Esophagus (tissue), 2 donors: ENCODE results near the gene PRR33. TPM values are rescaled to one million over a fixed set of nuclear protein-coding genes. Genes with fewer than 3 reads are reported as not detected.

Experiments
- H3K27ac ChIP-seq, 2 donors: one replicate each; pipeline ENCODE4 v1.5.1; 2013; ENCODE audit warnings: low read depth in 2 of 2, mild to moderate bottlenecking in 2 of 2, inconsistent platforms in 1 of 2, low read length in 1 of 2, moderate library complexity in 1 of 2
- H3K27me3 ChIP-seq, 2 donors: one replicate each; pipeline ENCODE4 v1.6.1; 2013; ENCODE audit warnings: low read length in 2 of 2, control low read depth in 1 of 2, mild to moderate bottlenecking in 1 of 2; ENCODE audit not compliant: insufficient read depth in 2 of 2, control insufficient read depth in 1 of 2
- H3K36me3 ChIP-seq, 2 donors: one replicate each; pipeline ENCODE4 v1.6.1; 2013; ENCODE audit warnings: low read length in 1 of 2; ENCODE audit not compliant: control insufficient read depth in 2 of 2, insufficient read depth in 2 of 2
- H3K4me1 ChIP-seq, 2 donors: one replicate each; pipeline ENCODE4 v1.6.1; 2013; ENCODE audit warnings: low read length in 1 of 2; ENCODE audit not compliant: control insufficient read depth in 2 of 2, insufficient read depth in 2 of 2
- H3K4me3 ChIP-seq, 2 donors: one replicate each; pipeline ENCODE4 v1.5.1; 2013; ENCODE audit warnings: low read length in 2 of 2, mild to moderate bottlenecking in 2 of 2, low read depth in 1 of 2, moderate library complexity in 1 of 2
- H3K9me3 ChIP-seq, 2 donors: one replicate each; pipeline ENCODE4 v1.6.1; 2013; ENCODE audit warnings: mild to moderate bottlenecking in 2 of 2, low read depth in 1 of 2, low read length in 1 of 2, moderate library complexity in 1 of 2; ENCODE audit not compliant: control insufficient read depth in 2 of 2, insufficient read depth in 1 of 2
- WGBS, 2 donors: extraction: QIAGEN DNeasy Blood & Tissue Kit; methylation state at CpG; one replicate each; pipeline ENCODE4 v1.1.7; 2013; 5-methylcytosine and 5-hydroxymethylcytosine counted together
- polyA plus RNA-seq, 2 donors: library from polyadenylated mRNA; stranded (reverse); fragments of 200-250 nt; gene quantifications; one replicate each; pipeline ENCODE4 v1.2.3, GENCODE V29; 2013
- donor health status: healthy with polysubstance abuse.
- donor health status: Bipolar disorder and iron deficiency.

The PRR33 gene
- polyA plus RNA-seq, 2 donors, result 0.02 to 0.43 TPM

DNA sequence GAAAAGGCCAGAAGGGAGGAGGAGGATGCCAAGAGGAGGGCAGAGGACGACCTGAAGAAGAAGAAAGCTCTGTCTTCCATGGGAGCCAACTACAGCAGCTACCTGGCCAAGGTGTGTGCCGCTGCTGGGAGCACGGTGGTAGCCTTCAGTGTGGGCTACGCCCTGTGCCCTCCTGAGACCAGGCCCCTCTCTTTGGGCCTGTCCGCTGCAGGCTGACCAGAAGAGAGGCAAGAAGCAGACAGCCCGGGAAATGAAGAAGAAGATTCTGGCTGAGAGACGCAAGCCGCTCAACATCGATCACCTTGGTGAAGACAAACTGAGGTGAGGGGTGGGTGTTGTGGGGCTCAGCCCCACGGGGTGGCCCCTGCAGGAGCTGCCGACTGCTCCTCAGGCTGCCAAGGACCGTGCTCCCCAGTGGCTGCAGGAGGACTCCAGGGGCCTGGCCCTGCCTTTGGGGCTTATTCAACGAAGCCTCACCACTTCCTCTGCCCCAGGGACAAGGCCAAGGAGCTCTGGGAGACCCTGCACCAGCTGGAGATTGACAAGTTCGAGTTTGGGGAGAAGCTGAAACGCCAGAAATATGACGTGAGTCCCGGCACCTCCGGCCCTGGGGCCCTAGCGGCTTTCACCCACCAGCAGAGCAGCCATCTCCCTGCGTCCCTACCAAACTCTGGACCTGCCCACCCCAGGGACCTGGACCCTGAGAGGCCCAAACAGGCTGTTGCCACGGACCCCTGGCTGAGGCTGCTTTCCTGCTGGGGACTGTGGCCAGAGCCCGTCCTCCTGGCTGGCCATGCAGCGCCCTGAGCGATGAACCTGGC lies 42.9 kb upstream of the PRR33 start:
- 74 to 75% methylated on average over 23 to 24 of the region's 24 CpGs for WGBS, 2 donors
- Histone ChIP-seq H3K36me3 (no peaks in the 10 kb centered on the region), H3K27me3 (no peaks in the 10 kb centered on the region), H3K9me3 (peaks cover 0 to 2% of the 10 kb centered on the region in 2 donors), H3K4me3 (no peak overlapping the region), H3K4me1 (no peaks in the 10 kb centered on the region), H3K27ac (no peak overlapping the region)

DNA sequence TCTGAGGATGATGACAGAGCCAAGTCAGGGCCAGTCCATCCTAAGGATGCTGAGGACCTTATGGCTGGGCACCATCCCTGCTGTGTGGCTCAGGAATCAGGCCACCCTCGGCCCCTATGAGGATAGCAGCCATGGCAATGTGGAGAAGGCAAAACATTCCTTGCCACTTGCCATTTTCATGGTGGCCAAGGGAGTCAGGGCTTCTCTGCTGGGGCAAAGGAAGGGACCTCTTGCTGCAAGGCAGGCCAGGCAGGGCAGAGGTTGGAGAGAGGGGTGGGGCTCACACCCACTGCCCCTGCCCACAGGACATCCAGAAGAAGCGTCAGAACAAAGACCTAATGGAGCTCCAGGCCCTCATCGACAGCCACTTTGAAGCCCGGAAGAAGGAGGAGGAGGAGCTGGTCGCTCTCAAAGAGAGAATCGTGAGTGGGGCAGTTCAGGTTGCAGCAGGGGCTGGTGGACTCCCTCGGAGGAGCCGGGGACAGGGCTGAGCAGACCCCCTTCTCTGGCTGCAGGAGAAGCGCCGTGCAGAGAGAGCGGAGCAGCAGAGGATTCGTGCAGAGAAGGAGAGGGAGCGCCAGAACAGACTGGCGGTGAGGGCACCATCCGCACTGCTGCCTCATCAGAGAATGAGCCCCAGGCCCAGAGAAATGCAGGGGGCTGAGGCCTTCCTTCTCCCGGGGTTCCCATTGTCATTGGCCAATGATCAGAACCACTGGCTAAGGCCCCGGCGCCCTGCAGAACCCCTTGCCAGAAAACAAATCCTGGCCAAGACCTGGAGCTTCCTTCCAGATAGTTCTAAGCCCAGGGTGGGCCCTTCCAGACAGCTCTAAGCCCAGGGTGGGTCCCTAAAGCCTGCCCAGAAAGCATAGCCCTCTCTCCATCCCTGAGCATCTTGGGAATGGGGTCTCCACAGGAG lies 42.0 kb upstream of the PRR33 start:
- Histone ChIP-seq H3K36me3 (no peaks in the 10 kb centered on the region), H3K27me3 (no peaks in the 10 kb centered on the region), H3K4me3 (no peak overlapping the region), H3K4me1 (no peaks in the 10 kb centered on the region), H3K9me3 (peaks cover 0 to 2% of the 10 kb centered on the region in 2 donors), H3K27ac (no peak overlapping the region)
- WGBS, 2 donors, result 85 to 86% methylated on average over 18 of the region's 18 CpGs

DNA sequence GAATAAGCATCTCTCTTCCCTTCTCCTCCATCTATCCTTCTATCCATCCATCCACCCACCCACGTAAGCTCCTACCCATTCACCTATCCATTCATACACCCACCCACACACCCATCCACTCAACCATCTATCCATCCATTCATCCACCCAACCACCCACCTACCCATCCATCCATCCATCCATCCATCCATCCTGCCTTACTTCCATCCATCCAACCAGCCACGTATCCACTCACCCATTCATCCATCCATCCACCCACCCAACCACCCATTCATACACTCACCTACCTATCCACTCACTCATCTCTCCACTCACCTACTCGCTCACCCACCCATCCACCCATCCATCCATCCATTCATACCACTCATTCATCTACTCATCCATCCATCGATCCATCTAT lies 41.0 kb upstream of the PRR33 start:
- Histone ChIP-seq H3K4me1 (peaks cover 0 to 3% of the 10 kb centered on the region in 2 donors), H3K27me3 (no peaks in the 10 kb centered on the region), H3K36me3 (no peaks in the 10 kb centered on the region), H3K27ac (no peak overlapping the region), H3K4me3 (no peak overlapping the region), H3K9me3 (peaks cover 0 to 2% of the 10 kb centered on the region in 2 donors)
- 96% methylated on average over 4 of the region's 4 CpGs for WGBS, 2 donors

DNA sequence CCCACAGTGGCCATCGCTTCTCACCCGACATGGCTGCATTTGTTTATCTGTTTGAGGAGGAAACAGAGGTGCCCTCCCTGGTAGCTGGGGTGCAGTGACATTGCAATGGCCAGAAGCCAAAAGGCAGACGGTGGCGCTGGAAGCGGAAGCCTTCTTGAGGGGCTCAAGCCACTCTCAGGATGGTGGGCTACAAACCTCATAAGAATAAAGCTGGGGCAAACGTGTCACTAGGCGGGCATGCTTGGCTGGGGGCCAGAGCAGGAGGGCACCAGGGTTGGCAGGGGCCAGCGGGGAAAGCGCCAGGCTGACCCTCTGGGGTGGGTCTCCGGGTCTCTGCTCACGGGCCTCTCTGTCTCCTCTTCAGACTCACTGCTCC lies 40.4 kb upstream of the PRR33 start:
- Histone ChIP-seq H3K4me1 (peaks cover 5 to 8% of the 10 kb centered on the region in 2 donors), H3K27me3 (no peaks in the 10 kb centered on the region), H3K4me3 (no peak overlapping the region), H3K36me3 (no peaks in the 10 kb centered on the region), H3K9me3 (peaks cover 0 to 2% of the 10 kb centered on the region in 2 donors), H3K27ac (no peak overlapping the region)
- 81 to 87% methylated on average over 11 of the region's 11 CpGs for WGBS, 2 donors

DNA sequence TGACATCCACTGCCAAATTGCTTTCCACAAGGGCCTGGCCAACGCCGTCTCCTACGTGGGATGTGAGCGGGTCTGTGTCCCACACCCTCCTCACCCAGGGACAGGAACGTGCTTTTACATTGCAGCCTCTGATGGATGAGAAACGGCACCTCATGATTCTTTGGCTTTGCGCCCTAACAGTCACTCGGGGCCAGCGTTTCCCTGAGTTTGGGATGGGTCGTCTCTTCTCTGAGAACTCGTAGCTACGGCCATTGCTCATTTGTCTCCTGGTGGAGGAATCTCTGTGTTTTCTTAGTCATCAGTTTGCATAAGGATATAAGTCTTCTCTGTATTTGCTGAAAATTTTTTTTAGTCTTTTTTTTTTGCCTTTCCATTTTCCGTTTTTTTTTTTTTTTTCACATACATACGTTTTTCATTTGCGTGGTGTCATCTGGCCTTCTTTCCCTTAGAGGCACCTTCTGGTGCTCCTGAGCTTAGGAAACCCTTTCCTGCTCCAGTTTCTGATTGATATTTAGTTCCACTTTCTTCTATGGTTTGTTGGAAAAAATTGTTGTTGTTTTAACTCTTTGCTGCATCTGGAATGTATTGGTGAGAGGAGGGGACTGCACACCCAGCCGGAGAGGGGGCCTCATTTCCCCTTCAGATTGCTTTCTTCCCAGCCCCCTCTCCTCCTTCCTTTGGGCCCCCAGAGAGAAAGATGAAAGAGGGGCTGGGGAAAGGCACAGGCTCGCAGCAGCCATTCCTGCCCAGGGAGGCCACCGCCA lies 39.8 kb upstream of the PRR33 start:
- H3K27ac ChIP-seq, result no peak overlapping the region
- 33 to 44% methylated on average over 18 of the region's 18 CpGs for WGBS, 2 donors

DNA sequence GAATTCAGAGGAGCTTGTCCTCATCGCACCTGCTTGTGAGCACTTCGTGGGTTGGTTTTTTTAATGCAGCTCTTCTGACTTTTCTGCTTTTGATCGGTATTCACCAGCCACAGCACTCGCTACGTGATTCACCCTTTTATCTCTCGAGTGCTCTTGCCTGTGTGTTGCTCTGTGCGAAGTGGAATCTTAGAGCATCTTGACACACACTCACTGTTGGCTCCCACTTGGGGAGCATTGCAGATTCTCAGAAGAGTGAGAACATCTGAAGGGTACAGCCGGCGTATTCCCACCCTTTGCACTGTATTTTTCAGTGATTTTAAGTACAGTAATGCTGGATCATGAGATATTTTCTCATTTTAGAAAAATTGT lies 38.8 kb upstream of the PRR33 start:
- Histone ChIP-seq H3K4me1 (peaks cover 6 to 20% of the 10 kb centered on the region in 2 donors), H3K27me3 (no peaks in the 10 kb centered on the region), H3K36me3 (no peaks in the 10 kb centered on the region), H3K27ac (no peak overlapping the region), H3K9me3 (peaks cover 0 to 2% of the 10 kb centered on the region in 2 donors), H3K4me3 (no peak overlapping the region)
- 78 to 79% methylated on average over 9 of the region's 9 CpGs for WGBS, 2 donors

More for the DNA sequence above, 39.8 kb upstream of the PRR33 start:
- H3K27me3 ChIP-seq, result no peaks in the 10 kb centered on the region
- H3K4me1 ChIP-seq, result peaks cover 6 to 14% of the 10 kb centered on the region in 2 donors
- peaks cover 0 to 2% of the 10 kb centered on the region in 2 donors for H3K9me3 ChIP-seq
- no peak overlapping the region for H3K4me3 ChIP-seq
- H3K36me3 ChIP-seq, result no peaks in the 10 kb centered on the region

DNA sequence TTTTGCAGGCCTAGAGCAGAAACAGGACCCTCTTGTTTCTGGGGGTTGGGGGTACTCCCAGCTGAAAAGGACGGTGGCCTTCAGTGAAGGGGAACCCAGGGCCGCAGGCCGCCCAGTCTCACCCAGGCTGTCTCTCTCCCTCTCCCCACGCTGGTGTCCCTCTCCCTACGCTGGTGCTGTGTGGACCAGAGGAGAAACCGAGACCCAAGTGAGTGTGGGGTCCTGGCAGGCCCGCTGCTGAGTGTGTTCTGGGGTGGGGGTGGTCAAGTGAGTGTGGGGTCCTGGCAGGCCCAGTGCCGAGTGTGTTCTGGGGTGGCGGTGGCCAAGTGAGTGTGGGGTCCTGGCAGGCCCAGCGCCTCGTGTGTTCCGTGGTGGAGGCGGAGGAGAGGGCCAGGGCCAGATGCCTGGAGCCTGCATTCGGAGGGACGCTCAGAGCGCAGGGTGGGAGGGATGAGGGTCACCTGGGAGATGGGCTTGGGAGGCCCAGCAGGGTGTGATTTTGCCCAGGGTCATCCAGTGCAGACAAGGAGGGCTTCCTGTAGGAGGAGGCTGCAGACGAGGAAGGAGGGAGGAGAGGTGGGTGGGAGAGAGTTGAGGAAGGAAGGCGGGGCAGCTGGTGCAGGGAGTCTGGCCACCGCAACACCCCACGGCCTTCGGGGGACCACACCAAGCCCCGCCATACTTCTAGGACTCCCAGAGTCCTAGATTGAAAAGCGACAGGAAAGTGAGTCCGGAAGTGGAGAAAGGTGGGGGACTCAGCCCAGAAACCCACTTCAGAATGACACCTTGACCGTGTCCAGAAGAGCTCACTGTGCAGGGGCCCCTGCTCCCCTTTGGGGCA lies 38.1 kb upstream of the PRR33 start:
- H3K4me3 ChIP-seq, result no peak overlapping the region
- H3K27ac ChIP-seq, result no peak overlapping the region
- 84 to 89% methylated on average over 25 of the region's 25 CpGs for WGBS, 2 donors
- no peaks in the 10 kb centered on the region for H3K27me3 ChIP-seq
- H3K4me1 ChIP-seq, result peaks cover 6 to 22% of the 10 kb centered on the region in 2 donors
- H3K36me3 ChIP-seq, result no peaks in the 10 kb centered on the region
- peaks cover 0 to 2% of the 10 kb centered on the region in 2 donors for H3K9me3 ChIP-seq

DNA sequence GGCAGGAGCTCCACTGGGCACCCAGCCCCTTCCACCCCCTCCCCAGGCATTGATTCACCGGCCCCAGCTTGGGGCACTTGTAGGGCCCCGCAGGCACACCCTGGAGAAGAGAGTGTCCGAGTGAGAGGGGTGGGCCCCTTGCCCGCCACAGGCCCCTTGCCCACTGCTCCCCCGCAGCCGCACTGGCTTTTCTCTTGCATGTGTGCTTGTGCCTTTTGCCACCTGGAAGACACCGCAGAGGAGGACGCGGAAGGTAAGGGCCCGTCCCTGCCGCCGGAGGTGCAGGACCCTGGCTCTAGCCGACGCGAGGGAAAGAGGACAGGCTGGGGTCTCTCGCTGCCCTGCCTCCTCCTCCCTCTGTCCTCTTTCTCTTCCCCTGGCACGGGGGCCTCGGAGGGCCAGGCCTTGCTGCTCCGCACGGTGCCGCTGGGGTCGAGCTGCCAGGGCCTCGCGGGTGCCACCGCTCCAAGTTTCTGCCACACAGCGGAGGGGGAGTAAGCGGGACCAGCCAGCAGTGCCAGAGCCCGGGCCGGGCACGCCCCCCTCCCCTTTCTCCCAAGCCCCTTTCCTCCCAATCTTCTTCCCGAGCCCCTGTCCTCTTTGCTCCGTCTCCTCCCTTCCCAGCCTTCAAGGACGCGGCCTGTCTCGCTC lies 37.3 kb upstream of the PRR33 start:
- Histone ChIP-seq H3K27ac (no peak overlapping the region), H3K4me1 (peaks cover 10 to 30% of the 10 kb centered on the region in 2 donors), H3K36me3 (no peaks in the 10 kb centered on the region), H3K9me3 (peaks cover 0 to 2% of the 10 kb centered on the region in 2 donors), H3K27me3 (no peaks in the 10 kb centered on the region), H3K4me3 (no peak overlapping the region)
- 91 to 93% methylated on average over 32 to 35 of the region's 35 CpGs for WGBS, 2 donors
